H1 (cell line): ENCODE results near the gene PDE4D.

Experiments used
- CBX5 ChIP-seq: fragments of 300-800, 300-1000 bp; sonication (generic); IDR thresholded peaks from 2 replicates; pipeline ENCODE4 v1.7.1; 2016; ENCODE audit warnings: antibody characterized with exemption, low read length, low read depth
- CEBPB ChIP-seq: IDR thresholded peaks from 2 replicates; pipeline ENCODE4 v1.6.1; 2012; ENCODE audit warnings: low read depth, low read length
- CTCF ChIP-seq, 3 experiments: IDR thresholded peaks; 1 replicate in 2 of 3; 2 replicates in 1 of 3; pipeline versions ENCODE4 v1.5.1 to v1.6.1; 2011; ENCODE audit warnings: low read length in 3 of 3, mild to moderate bottlenecking in 3 of 3, inconsistent platforms in 2 of 3, low read depth in 1 of 3, moderate library complexity in 1 of 3; ENCODE audit not compliant: insufficient read depth in 1 of 3; ENCODE audit errors: control extremely low read depth in 1 of 3
- EZH2 ChIP-seq: fragments of 200-600 bp; sonication (generic); IDR thresholded peaks from 2 replicates; pipeline ENCODE4 v1.7.1; 2012; ENCODE audit warnings: low read depth, mild to moderate bottlenecking, moderate library complexity, low read length, inconsistent platforms; ENCODE audit not compliant: severe bottlenecking
- KDM1A ChIP-seq: fragments of 200-600, 300-600 bp; sonication (generic); IDR thresholded peaks from 2 replicates; pipeline ENCODE4 v1.7.1; 2016; ENCODE audit warnings: mild to moderate bottlenecking, low read length, borderline replicate concordance
- NRF1 ChIP-seq: IDR thresholded peaks from 2 replicates; pipeline ENCODE4 v1.6.1; 2011; ENCODE audit warnings: mild to moderate bottlenecking, low read depth, low read length, improper control_type of control experiment
- POLR2A ChIP-seq, 2 experiments: IDR thresholded peaks; 1 replicate in 1 of 2; 2 replicates in 1 of 2; pipeline ENCODE4 v1.6.1; 2011; ENCODE audit warnings: low read depth in 2 of 2, low read length in 2 of 2, mild to moderate bottlenecking in 2 of 2; ENCODE audit errors: control extremely low read depth in 1 of 2
- POLR2AphosphoS5 ChIP-seq: IDR thresholded peaks from 2 replicates; pipeline ENCODE4 v1.6.1; 2011; ENCODE audit warnings: low read depth, low read length
- RAD21 ChIP-seq, 2 experiments: IDR thresholded peaks in 1 of 2; conservative IDR thresholded peaks in 1 of 2; 2 replicates each; pipeline ENCODE4 v1.6.1; 2011; ENCODE audit warnings: low read depth in 2 of 2, low read length in 2 of 2, improper control_type of control experiment in 1 of 2, inconsistent platforms in 1 of 2, mild to moderate bottlenecking in 1 of 2, moderate library complexity in 1 of 2
- RFX5 ChIP-seq: IDR thresholded peaks from 2 replicates; pipeline ENCODE4 v1.6.1; 2011; ENCODE audit warnings: low read depth, low read length, improper control_type of control experiment, borderline replicate concordance
- TAF1 ChIP-seq: IDR thresholded peaks from 2 replicates; pipeline ENCODE4 v1.6.1; 2011; ENCODE audit warnings: mild to moderate bottlenecking, low read depth, low read length
- TCF12 ChIP-seq: IDR thresholded peaks from 2 replicates; pipeline ENCODE4 v1.6.1; 2011; ENCODE audit warnings: low read depth, mild to moderate bottlenecking, low read length
- YY1 ChIP-seq: IDR thresholded peaks from 2 replicates; pipeline ENCODE4 v1.6.1; 2011; ENCODE audit warnings: low read depth, mild to moderate bottlenecking, low read length
- ZNF274 ChIP-seq: IDR thresholded peaks from 2 replicates; pipeline ENCODE4 v1.7.0; 2012; ENCODE audit warnings: low read length, borderline replicate concordance; ENCODE audit errors: extremely low read depth

- TF ChIP-seq RFX5 (no peak), CTCF (IDR thresholded peaks at IDR 0.05; ENCODE audit: control extremely low read depth in 1 of 3, insufficient read depth in 1 of 3, low read depth in 1 of 3, low read length in 3 of 3) (no peak), EZH2 (no peak), CBX5 (no peak), YY1 (no peak), KDM1A (no peak), NRF1 (no peak), POLR2AphosphoS5 (no peak), RAD21 (IDR thresholded peaks at IDR 0.05 in 1 of 2, conservative IDR thresholded peaks at IDR 0.05 in 1 of 2; ENCODE audit: low read depth in 2 of 2, low read length in 2 of 2) (no peak), ZNF274 (no peak), POLR2A (IDR thresholded peaks at IDR 0.05; ENCODE audit: control extremely low read depth in 1 of 2, low read depth in 2 of 2, low read length in 2 of 2) (no peak), TCF12 (no peak), TAF1 (no peak), CEBPB (no peak)
Observed at GRCh38 chr5:59745415-59745863, 148.1 kb downstream of the PDE4D start.
